Esophagus squamous epithelium (tissue), 5 donors: ENCODE measurements around the gene NOL6. TPM values are rescaled to one million over a fixed set of nuclear protein-coding genes. Genes with fewer than 3 reads are reported as not detected.
"Not testable (repeated sequence)": the region's sequence is repeated elsewhere in the genome, so short reads cannot be mapped to it uniquely, and the experiment has no call there.

Experiments
- DNase-seq: peaks from one replicate; lab custom pipeline; 2025; lab: John Stamatoyannopoulos, UW
- H3K27ac ChIP-seq, 4 donors: fragments of 200-600 bp; sonication (generic); one replicate each; pipeline ENCODE4 v1.5.1; 2016 to 2019; ENCODE audit warnings: mild to moderate bottlenecking in 1 of 4
- H3K27me3 ChIP-seq, 4 donors: fragments of 200-600 bp; sonication (generic); 1 replicate in 3 of 4; 2 replicates in 1 of 4; pipeline versions ENCODE4 v1.5.1 to v1.6.0; 2017 to 2021; ENCODE audit warnings: antibody characterized with exemption in 1 of 4
- H3K36me3 ChIP-seq, 3 donors: fragments of 200-600 bp; sonication (generic); one replicate each; pipeline ENCODE4 v1.5.1; 2016 to 2019
- H3K4me1 ChIP-seq, 3 donors: fragments of 200-600 bp; sonication (generic); one replicate each; pipeline ENCODE4 v1.5.1; 2017 to 2019
- H3K4me3 ChIP-seq, 4 donors: fragments of 200-600 bp; sonication (generic); 1 replicate in 3 of 4; 2 replicates in 1 of 4; pipeline ENCODE4 v1.5.1; 2016 to 2019; ENCODE audit warnings: mild to moderate bottlenecking in 2 of 4, moderate library complexity in 1 of 4
- H3K9me3 ChIP-seq, 3 donors: fragments of 200-600 bp; sonication (generic); one replicate each; pipeline ENCODE4 v1.5.1; 2016 to 2019
- CTCF ChIP-seq, 6 experiments: fragments of 450-650 bp in 4 of 6; fragments of 200-600 bp in 2 of 6; sonication (generic) in 2 of 6; IDR thresholded peaks; one replicate each; pipeline ENCODE4 v1.5.1; 2016 to 2019; ENCODE audit warnings: antibody characterized with exemption in 6 of 6, mild to moderate bottlenecking in 4 of 6, moderate library complexity in 4 of 6
- POLR2A ChIP-seq, 4 donors: fragments of 450-650 bp; IDR thresholded peaks; one replicate each; pipeline ENCODE4 v1.6.1; 2017; ENCODE audit warnings: antibody characterized with exemption in 4 of 4, mild to moderate bottlenecking in 4 of 4, moderate library complexity in 3 of 4
- WGBS, 2 donors: methylation state at CpG; one replicate each; pipeline ENCODE4 v1.1.5; 2018; 5-methylcytosine and 5-hydroxymethylcytosine counted together
- intact Hi-C: fragments of 100-400 bp; cut with DNase I; formaldehyde crosslinking; loops from one replicate; pipeline ENCODE4 v1.15.0; 2022
- total RNA-seq, 4 donors: library from RNA; depleted of rRNA; stranded (reverse); fragments of >200 nt; gene quantifications; one replicate each; pipeline ENCODE4 v1.1.0, GENCODE V29; 2016
- donor health status: DM: yes; HTN: yes; CAD: no.

Gene NOL6
- total RNA-seq, 4 donors from 2014 or later: 23.6 to 43.7 (median 38.3) TPM

GRCh38 chr9:33459115-33459514, 14.6 kb downstream of the NOL6 start:
- Histone ChIP-seq H3K4me3 (no peak overlapping the region), H3K27ac (peak overlapping the region; percentile 27 to 77 (median 74)), H3K9me3 (no peaks in the 10 kb centered on the region), H3K36me3 (peaks cover 12 to 27% (median 21%) of the 10 kb centered on the region in 3 donors), H3K4me1 (peaks cover 20 to 77% (median 41%) of the 10 kb centered on the region in 3 donors), H3K27me3 (no peaks in the 10 kb centered on the region)
- intact Hi-C loops: no loop called here
- no peak for DNase-seq
- 26 to 55% methylated on average over 3 of the region's 3 CpGs for WGBS, 2 donors
- TF ChIP-seq CTCF (IDR thresholded peaks at IDR 0.05) (no peak), POLR2A (IDR thresholded peaks at IDR 0.05) (no peak)

GRCh38 chr9:33458444-33458843, 15.3 kb downstream of the NOL6 start:
- intact Hi-C loops: no loop called here
- Histone ChIP-seq H3K27me3 (no peaks in the 10 kb centered on the region), H3K27ac (peak overlapping the region; percentile 47 to 77 (median 74)), H3K36me3 (peaks cover 11 to 21% (median 15%) of the 10 kb centered on the region in 3 donors), H3K9me3 (no peaks in the 10 kb centered on the region), H3K4me3 (no peak overlapping the region), H3K4me1 (peaks cover 20 to 77% (median 43%) of the 10 kb centered on the region in 3 donors)
- TF ChIP-seq POLR2A (IDR thresholded peaks at IDR 0.05) (no peak), CTCF (IDR thresholded peaks at IDR 0.05) (no peak)
- DNase-seq: no peak
- 18 to 50% methylated on average over 1 to 4 of the region's 4 CpGs for WGBS, 2 donors

DNA sequence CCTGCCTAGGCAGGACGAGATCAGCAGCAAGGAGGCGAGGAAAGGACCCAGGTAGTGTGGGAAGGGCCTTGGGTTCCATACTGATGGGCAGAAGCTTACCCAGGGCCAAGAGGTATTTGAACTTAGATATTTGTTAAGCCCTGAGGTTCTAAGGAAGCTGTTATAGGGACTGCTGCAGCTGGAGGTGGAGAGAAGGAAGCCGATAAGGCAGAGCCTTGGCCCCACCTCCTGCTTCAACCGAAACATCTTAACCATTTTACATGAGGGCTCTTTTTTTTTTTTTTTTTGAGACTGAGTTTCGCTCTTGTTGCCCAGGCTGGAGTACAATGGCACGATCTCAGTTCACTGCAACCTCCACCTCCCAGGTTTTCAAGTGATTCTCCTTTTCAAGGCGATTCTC, 17.8 kb downstream of the NOL6 start:
- Histone ChIP-seq H3K4me3 (no peak overlapping the region), H3K27me3 (no peaks in the 10 kb centered on the region), H3K36me3 (no peaks in the 10 kb centered on the region), H3K27ac (no peak overlapping the region), H3K4me1 (peaks cover 33 to 72% (median 38%) of the 10 kb centered on the region in 3 donors), H3K9me3 (no peaks in the 10 kb centered on the region)
- intact Hi-C loops: no loop called here
- no peak for DNase-seq
- 80 to 82% methylated on average over 7 of the region's 7 CpGs for WGBS, 2 donors
- no peak for TF ChIP-seq CTCF (IDR thresholded peaks at IDR 0.05)

GRCh38 chr9:33455456-33455855, 18.3 kb downstream of the NOL6 start:
- H3K4me3 ChIP-seq, DNase-seq, H3K27me3 ChIP-seq, H3K9me3 ChIP-seq, H3K27ac ChIP-seq, intact Hi-C loops, H3K36me3 ChIP-seq: not testable (repeated sequence)
- peaks cover 29 to 72% (median 33%) of the 10 kb centered on the region in 3 donors for H3K4me1 ChIP-seq
- WGBS, 2 donors: 81 to 92% methylated on average over 8 of the region's 8 CpGs

DNA sequence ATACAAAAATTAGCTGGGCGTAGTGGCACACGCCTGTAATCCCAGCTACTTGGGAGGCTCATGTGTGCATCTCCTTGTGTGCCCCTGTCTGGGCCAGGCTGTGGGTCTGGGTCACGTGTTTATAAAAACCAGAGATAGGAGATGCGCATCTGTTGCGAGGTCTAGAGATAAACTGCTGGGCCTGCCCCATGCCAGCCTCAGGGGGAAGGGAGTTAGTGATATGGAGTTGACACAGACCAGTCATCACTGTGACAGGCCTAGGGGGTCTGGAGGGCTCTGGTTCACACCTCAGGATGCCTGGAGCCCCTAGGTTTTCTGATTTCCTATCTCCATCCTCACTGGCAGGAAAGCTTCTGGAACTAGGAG, 19.1 kb downstream of the NOL6 start:
- WGBS, 2 donors: 90 to 100% methylated on average over 3 of the region's 5 CpGs
- H3K27me3 ChIP-seq, H3K4me3 ChIP-seq, H3K9me3 ChIP-seq, H3K36me3 ChIP-seq, intact Hi-C loops, DNase-seq: not testable (repeated sequence)
- Histone ChIP-seq H3K27ac (peak overlapping the region in 3 of 4 donors; percentile 66 to 81 (median 71)), H3K4me1 (peaks cover 23 to 70% (median 32%) of the 10 kb centered on the region in 3 donors)

DNA sequence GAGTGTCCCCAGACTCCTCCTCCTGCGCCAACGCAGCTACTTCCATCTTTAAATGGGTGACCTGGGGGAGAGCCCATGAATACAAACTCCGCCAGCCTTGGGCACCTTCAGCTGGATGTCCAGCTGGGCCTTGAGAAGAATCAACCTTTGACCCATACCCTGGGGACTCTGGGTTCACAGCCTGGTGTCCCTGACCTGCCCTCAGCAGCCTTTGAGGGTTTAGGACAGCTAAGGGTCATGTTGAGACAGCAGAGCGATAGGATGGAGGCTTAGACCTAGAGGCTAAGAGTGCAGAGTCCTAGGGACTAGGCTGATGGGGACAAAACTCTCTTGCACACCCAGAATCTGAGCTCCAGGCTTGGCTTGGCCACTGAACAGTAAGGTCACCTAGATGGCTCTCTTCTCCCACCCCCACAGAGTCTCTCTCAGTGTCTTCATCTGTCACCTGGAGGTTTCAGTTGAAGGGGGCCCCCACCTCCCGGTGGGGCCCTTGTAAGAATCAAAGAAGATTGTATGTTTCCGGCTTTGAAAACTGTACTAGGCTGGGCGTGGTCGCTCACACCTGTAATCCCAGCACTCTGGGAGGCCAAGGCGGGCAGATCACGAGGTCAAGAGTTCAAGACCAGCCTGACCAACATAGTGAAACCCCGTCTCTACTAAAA, 19.6 kb downstream of the NOL6 start:
- Histone ChIP-seq H3K27me3 (no peaks in the 10 kb centered on the region), H3K9me3 (no peaks in the 10 kb centered on the region), H3K36me3 (no peaks in the 10 kb centered on the region), H3K4me1 (peaks cover 18 to 70% (median 31%) of the 10 kb centered on the region in 3 donors), H3K27ac (peak overlapping the region; percentile 66 to 81 (median 70)), H3K4me3 (no peak overlapping the region)
- DNase-seq: no peak
- 67 to 90% methylated on average over 3 to 9 of the region's 11 CpGs for WGBS, 2 donors
- intact Hi-C loops: no loop called here
- TF ChIP-seq CTCF (IDR thresholded peaks at IDR 0.05) (no peak), POLR2A (IDR thresholded peaks at IDR 0.05) (no peak)
